Gastroesophageal sphincter (tissue), 4 donors: ENCODE data around the gene RPL28. TPM values are rescaled to one million over a fixed set of nuclear protein-coding genes. Genes with fewer than 3 reads are reported as not detected.

Experiments used
- ATAC-seq: fragments of 150-250 bp; one replicate; pipeline ENCODE4 v1.9.1; 2016; ENCODE audit warnings: mild to moderate bottlenecking, moderate library complexity
- H3K27ac ChIP-seq, 4 donors: fragments of 200-600 bp; sonication (generic) in 3 of 4; 1 replicate in 3 of 4; 2 replicates in 1 of 4; pipeline ENCODE4 v1.5.1; 2016 to 2019
- H3K27me3 ChIP-seq: fragments of 200-600 bp; sonication (generic); one replicate; pipeline ENCODE4 v1.5.1; 2019
- H3K36me3 ChIP-seq, 2 donors: fragments of 200-600 bp; sonication (generic); one replicate each; pipeline ENCODE4 v1.5.1; 2019; ENCODE audit warnings: control low read depth in 1 of 2
- H3K4me1 ChIP-seq, 3 donors: fragments of 200-600 bp; sonication (generic); 1 replicate in 2 of 3; 2 replicates in 1 of 3; pipeline ENCODE4 v1.5.1; 2016 to 2019; ENCODE audit warnings: control low read depth in 2 of 3
- H3K4me3 ChIP-seq, 2 donors: fragments of 200-600 bp; sonication (generic); one replicate each; pipeline ENCODE4 v1.5.1; 2019; ENCODE audit warnings: mild to moderate bottlenecking in 1 of 2, moderate library complexity in 1 of 2
- H3K9me3 ChIP-seq, 3 donors: fragments of 200-600 bp; sonication (generic); one replicate each; pipeline ENCODE4 v1.5.1; 2017 to 2019; ENCODE audit warnings: control low read depth in 2 of 3
- EP300 ChIP-seq: sonication (generic); formaldehyde crosslinking; IDR thresholded peaks from one replicate; pipeline ENCODE4 v1.6.1; 2017; ENCODE audit warnings: antibody characterized with exemption, mild to moderate bottlenecking
- POLR2A ChIP-seq, 2 donors: fragments of 450-650 bp; IDR thresholded peaks; one replicate each; pipeline ENCODE4 v1.6.1; 2017; ENCODE audit warnings: antibody characterized with exemption in 2 of 2, mild to moderate bottlenecking in 2 of 2, moderate library complexity in 1 of 2
- POLR2AphosphoS5 ChIP-seq: sonication (generic); formaldehyde crosslinking; IDR thresholded peaks from one replicate; pipeline ENCODE4 v1.6.1; 2017; ENCODE audit warnings: antibody characterized with exemption
- WGBS, 2 donors: methylation state at CpG; one replicate each; pipeline ENCODE4 v1.1.5; 2018; ENCODE audit warnings: low coverage in 1 of 2; 5-methylcytosine and 5-hydroxymethylcytosine counted together
- total RNA-seq, 4 donors: library from RNA; depleted of rRNA; stranded (reverse); fragments of >200 nt; gene quantifications; one replicate each; pipeline ENCODE4 v1.1.0, GENCODE V29; 2016
- TF ChIP-seq, protein P1 (sequence below), 4 experiments: fragments of 200-600 bp in 2 of 4; fragments of 450-650 bp in 2 of 4; sonication (generic) in 1 of 4; IDR thresholded peaks; one replicate each; pipeline ENCODE4 v1.5.1; 2017 to 2019; ENCODE audit warnings: antibody characterized with exemption in 4 of 4, mild to moderate bottlenecking in 2 of 4, moderate library complexity in 2 of 4

The RPL28 gene
- total RNA-seq, 4 donors from 2014 or later = 174 to 282 (median 271) TPM

- no peak overlapping the region for H3K4me3 ChIP-seq
- 89 to 91% methylated on average over 7 of the region's 14 CpGs for WGBS, 2 donors
- H3K27me3 ChIP-seq = peaks cover 89% of the 10 kb centered on the region
- H3K9me3 ChIP-seq = no peaks in the 10 kb centered on the region
- peaks cover 0 to 9% (median 0%) of the 10 kb centered on the region in 3 donors for H3K4me1 ChIP-seq
- no peak overlapping the region for H3K27ac ChIP-seq
- ATAC-seq = no peak
- no peaks in the 10 kb centered on the region for H3K36me3 ChIP-seq
- no peak for TF ChIP-seq POLR2A (IDR thresholded peaks at IDR 0.05)
- no peak for TF ChIP-seq EP300
- TF ChIP-seq POLR2AphosphoS5 = no peak
- TF ChIP-seq, protein P1, sequence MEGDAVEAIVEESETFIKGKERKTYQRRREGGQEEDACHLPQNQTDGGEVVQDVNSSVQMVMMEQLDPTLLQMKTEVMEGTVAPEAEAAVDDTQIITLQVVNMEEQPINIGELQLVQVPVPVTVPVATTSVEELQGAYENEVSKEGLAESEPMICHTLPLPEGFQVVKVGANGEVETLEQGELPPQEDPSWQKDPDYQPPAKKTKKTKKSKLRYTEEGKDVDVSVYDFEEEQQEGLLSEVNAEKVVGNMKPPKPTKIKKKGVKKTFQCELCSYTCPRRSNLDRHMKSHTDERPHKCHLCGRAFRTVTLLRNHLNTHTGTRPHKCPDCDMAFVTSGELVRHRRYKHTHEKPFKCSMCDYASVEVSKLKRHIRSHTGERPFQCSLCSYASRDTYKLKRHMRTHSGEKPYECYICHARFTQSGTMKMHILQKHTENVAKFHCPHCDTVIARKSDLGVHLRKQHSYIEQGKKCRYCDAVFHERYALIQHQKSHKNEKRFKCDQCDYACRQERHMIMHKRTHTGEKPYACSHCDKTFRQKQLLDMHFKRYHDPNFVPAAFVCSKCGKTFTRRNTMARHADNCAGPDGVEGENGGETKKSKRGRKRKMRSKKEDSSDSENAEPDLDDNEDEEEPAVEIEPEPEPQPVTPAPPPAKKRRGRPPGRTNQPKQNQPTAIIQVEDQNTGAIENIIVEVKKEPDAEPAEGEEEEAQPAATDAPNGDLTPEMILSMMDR (IDR thresholded peaks at IDR 0.05) = no peak
Observed at GRCh38 chr19:55432241-55432959, 46.7 kb downstream of the RPL28 start.

DNA sequence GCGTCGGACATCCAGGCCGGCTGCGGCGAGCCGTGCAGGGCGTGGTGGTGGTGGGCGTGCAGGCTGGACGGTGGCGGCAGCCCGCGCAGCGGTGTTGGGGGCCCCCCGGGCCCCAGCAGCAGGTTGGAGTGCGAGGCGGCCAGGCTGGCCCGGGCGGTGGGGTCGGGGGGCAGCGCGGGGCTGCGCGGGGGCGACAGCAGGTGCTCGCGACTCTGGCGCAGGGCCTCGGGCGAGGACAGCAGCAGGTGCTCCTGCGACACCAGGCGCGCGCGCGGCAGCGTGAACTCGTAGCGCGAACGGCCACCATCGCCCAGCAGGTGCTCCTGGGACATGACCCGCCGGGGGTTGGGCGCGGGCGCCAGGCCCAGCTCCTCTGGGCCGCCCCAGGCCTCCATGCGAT, 47.6 kb downstream of the RPL28 start:
- Histone ChIP-seq H3K9me3 (no peaks in the 10 kb centered on the region), H3K4me1 (peaks cover 0 to 9% (median 0%) of the 10 kb centered on the region in 3 donors), H3K36me3 (no peaks in the 10 kb centered on the region), H3K27ac (no peak overlapping the region), H3K27me3 (peaks cover 89% of the 10 kb centered on the region), H3K4me3 (no peak overlapping the region)
- ATAC-seq = no peak
- no peak for TF ChIP-seq EP300
- no CpG with 5 or more reads among the region's 48 CpGs for WGBS, 2 donors

DNA sequence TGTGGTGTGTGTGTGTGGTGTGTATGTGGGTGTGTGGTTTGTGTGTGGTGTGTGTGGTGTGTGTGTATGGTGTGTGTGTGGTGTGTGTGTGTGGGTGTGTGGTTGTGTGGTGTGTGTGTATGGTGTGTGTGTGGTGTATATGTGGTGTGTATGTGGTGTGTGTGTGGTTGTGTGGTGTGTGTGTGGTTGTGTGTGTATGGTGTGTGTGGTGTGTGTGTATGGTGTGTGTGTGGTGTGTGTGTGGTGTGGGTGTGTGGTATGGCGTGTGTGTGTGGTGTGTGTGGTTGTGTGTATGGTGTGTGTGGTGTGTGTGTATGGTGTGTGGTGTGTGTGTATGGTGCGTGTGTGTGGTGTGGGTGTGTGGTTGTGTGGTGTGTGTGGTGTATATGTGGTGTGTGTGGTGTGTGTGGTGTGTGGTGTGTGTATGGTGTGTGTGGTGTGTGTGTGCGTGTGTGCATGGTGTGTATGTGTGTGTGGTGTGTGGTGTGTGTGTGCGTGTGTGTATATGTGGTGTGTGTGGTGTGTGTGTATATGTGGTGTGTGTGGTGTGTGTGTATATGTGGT, 48.7 kb downstream of the RPL28 start:
- Histone ChIP-seq H3K4me3 (no peak overlapping the region), H3K27ac (no peak overlapping the region), H3K36me3 (no peaks in the 10 kb centered on the region), H3K27me3 (peaks cover 89% of the 10 kb centered on the region), H3K9me3 (no peaks in the 10 kb centered on the region), H3K4me1 (peaks cover 0 to 9% (median 0%) of the 10 kb centered on the region in 3 donors)
- TF ChIP-seq, protein P1 (IDR thresholded peaks at IDR 0.05) = no peak
- no peak for TF ChIP-seq EP300
- 67 to 69% methylated on average over 4 of the region's 4 CpGs for WGBS, 2 donors
- no peak for ATAC-seq

GRCh38 chr19:55435020-55435419, 49.3 kb downstream of the RPL28 start:
- peaks cover 89% of the 10 kb centered on the region for H3K27me3 ChIP-seq
- no peak overlapping the region for H3K27ac ChIP-seq
- H3K9me3 ChIP-seq = no peaks in the 10 kb centered on the region
- no peak for ATAC-seq
- peaks cover 0 to 9% (median 0%) of the 10 kb centered on the region in 3 donors for H3K4me1 ChIP-seq
- no peaks in the 10 kb centered on the region for H3K36me3 ChIP-seq
- H3K4me3 ChIP-seq = no peak overlapping the region
- WGBS, 2 donors = 91 to 100% methylated on average over 3 to 4 of the region's 4 CpGs
- TF ChIP-seq EP300 = no peak
- TF ChIP-seq, protein P1 (IDR thresholded peaks at IDR 0.05) = no peak
- no peak for TF ChIP-seq POLR2AphosphoS5
- no peak for TF ChIP-seq POLR2A (IDR thresholded peaks at IDR 0.05)

GRCh38 chr19:55436847-55437246, 51.1 kb downstream of the RPL28 start:
- H3K27me3 ChIP-seq = peaks cover 89% of the 10 kb centered on the region
- no peaks in the 10 kb centered on the region for H3K36me3 ChIP-seq
- no peak overlapping the region for H3K27ac ChIP-seq
- 35 to 50% methylated on average over 4 to 8 of the region's 8 CpGs for WGBS, 2 donors
- no peak overlapping the region for H3K4me3 ChIP-seq
- TF ChIP-seq POLR2AphosphoS5 (no peak), POLR2A (IDR thresholded peaks at IDR 0.05) (no peak)
- TF ChIP-seq, protein P1 (IDR thresholded peaks at IDR 0.05) = no peak
- peaks cover 0 to 26% (median under 1%) of the 10 kb centered on the region in 3 donors for H3K4me1 ChIP-seq
- no peaks in the 10 kb centered on the region for H3K9me3 ChIP-seq
- ATAC-seq = no peak
